ENCODE data around the gene ANO4. TPM values are rescaled to one million over a fixed set of nuclear protein-coding genes. Genes with fewer than 3 reads are reported as not detected.

The ANO4 gene
- total and polyA plus RNA-seq, 2 of the 8 experiments (the other 6 are each of a cell fraction or from before 2014, with no cell fraction given): 1.1 to 3.4 TPM

DNA sequence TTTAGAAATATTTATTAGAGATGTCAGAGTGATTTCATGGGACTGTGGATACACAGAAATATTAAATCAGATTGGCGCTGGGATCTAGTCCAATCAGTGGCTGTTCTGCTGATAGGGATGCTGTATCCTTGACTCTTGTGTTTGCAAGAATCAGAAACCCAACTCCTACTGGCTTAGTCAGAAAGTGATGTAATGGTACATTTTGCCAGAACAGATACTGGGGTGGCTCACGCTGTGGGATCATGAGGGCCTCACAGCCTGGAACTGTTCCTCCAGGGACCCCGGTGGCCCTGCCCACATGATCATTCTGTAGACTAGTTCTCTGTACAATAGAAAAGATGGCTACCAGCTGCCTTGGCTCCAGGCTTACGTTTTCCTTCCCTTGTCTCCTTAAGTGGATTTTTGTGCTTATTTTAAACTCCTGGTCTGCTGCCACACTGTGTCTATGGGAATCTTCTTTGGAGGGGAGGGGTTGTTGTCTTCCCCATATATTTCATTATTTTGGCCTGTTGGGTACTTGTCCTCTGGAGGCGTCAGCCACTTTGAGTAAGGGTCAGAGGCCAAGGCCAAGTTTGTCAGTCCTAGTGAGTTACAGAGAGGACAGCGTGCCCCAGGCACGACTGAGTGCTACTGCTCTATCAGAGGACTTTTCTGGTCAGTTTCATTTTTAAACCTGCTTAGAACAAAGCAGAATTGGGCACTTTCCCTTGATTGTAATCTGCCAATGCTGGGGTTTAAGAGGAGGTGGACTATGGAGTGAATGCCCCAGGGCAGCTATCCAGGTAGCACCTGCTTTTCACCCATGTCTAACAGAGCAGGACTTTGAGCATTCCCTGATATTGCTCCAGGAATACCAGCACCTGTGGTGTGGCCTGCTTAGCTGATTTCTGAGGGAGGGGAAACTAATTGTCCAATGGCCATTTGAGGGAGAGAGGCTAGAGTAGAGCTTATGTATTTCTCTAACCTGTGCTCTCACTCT is 251.2 kb downstream of the ANO4 start (continued):
- TF ChIP-seq EGR1 (IDR thresholded peaks at IDR 0.05; ENCODE audit: borderline replicate concordance, low read depth, low read length): no peak
- no peak for TF ChIP-seq BRCA1 (IDR thresholded peaks at IDR 0.05; ENCODE audit: low read depth, low read length)
- no peak for TF ChIP-seq RBBP5 (IDR thresholded peaks at IDR 0.05; ENCODE audit: borderline replicate concordance, low read depth, low read length)
- TF ChIP-seq NANOG (IDR thresholded peaks at IDR 0.05; ENCODE audit: insufficient read depth, low read depth, low read length, poor library complexity, severe bottlenecking): no peak
